GM12891 (cell line): ENCODE data around the gene CD40LG.

ENCODE experiments used
- PAX5 ChIP-seq: IDR thresholded peaks from 2 replicates; pipeline ENCODE4 v1.6.1; 2011; ENCODE audit warnings: low read length, moderate library complexity, mild to moderate bottlenecking; ENCODE audit not compliant: insufficient read depth, severe bottlenecking
- POLR2A ChIP-seq: IDR thresholded peaks from 2 replicates; pipeline ENCODE4 v1.6.1; 2011; ENCODE audit warnings: low read depth, low read length, control low read depth
- POLR2AphosphoS5 ChIP-seq: IDR thresholded peaks from 2 replicates; pipeline ENCODE4 v1.6.1; 2011; ENCODE audit warnings: low read depth, low read length, control low read depth
- POU2F2 ChIP-seq: IDR thresholded peaks from 2 replicates; pipeline ENCODE4 v1.6.1; 2011; ENCODE audit warnings: low read depth, mild to moderate bottlenecking, control low read depth, low read length, moderate library complexity
- SPI1 ChIP-seq: IDR thresholded peaks from 2 replicates; pipeline ENCODE4 v1.6.1; 2011; ENCODE audit warnings: low read depth, low read length, control low read depth
- TAF1 ChIP-seq: IDR thresholded peaks from 2 replicates; pipeline ENCODE4 v1.6.1; 2011; ENCODE audit warnings: low read depth, low read length, control low read depth

- TF ChIP-seq TAF1: no peak
- TF ChIP-seq POLR2AphosphoS5: no peak
- TF ChIP-seq POLR2A: no peak
- TF ChIP-seq SPI1: no peak
- TF ChIP-seq PAX5: no peak
- no peak for TF ChIP-seq POU2F2
These were observed 49.3 kb upstream of the CD40LG start for GRCh38 chrX:136598631-136599030.
